GM12872 (cell line): Measurements from ENCODE around the gene SMC4.

Experiments used
- TF ChIP-seq, protein P1 (sequence below): IDR thresholded peaks from 3 replicates; pipeline ENCODE4 v1.5.1; 2011; ENCODE audit warnings: low read depth, mild to moderate bottlenecking, low read length, moderate library complexity; ENCODE audit not compliant: insufficient read depth

Gene SMC4

DNA sequence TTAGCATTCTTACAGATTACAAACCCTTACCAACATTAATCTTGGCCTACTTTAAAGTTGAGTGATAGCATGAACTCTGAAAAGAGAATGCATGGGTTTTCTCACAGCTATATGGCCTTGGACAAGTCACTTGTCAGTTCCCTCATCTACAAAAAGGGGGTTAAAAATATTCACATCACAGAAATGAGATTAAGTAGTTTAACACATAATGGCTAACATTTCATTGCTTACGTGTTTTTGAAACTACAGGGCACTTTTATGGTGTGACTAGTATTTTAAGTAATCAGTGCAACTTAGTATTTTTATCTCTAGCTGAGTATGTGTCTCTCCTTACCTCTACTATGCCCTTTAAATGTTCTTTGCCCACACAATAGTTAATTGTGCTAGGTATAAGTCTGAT is 36.3 kb downstream of the SMC4 start:
- TF ChIP-seq, protein P1, sequence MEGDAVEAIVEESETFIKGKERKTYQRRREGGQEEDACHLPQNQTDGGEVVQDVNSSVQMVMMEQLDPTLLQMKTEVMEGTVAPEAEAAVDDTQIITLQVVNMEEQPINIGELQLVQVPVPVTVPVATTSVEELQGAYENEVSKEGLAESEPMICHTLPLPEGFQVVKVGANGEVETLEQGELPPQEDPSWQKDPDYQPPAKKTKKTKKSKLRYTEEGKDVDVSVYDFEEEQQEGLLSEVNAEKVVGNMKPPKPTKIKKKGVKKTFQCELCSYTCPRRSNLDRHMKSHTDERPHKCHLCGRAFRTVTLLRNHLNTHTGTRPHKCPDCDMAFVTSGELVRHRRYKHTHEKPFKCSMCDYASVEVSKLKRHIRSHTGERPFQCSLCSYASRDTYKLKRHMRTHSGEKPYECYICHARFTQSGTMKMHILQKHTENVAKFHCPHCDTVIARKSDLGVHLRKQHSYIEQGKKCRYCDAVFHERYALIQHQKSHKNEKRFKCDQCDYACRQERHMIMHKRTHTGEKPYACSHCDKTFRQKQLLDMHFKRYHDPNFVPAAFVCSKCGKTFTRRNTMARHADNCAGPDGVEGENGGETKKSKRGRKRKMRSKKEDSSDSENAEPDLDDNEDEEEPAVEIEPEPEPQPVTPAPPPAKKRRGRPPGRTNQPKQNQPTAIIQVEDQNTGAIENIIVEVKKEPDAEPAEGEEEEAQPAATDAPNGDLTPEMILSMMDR: no peak

DNA sequence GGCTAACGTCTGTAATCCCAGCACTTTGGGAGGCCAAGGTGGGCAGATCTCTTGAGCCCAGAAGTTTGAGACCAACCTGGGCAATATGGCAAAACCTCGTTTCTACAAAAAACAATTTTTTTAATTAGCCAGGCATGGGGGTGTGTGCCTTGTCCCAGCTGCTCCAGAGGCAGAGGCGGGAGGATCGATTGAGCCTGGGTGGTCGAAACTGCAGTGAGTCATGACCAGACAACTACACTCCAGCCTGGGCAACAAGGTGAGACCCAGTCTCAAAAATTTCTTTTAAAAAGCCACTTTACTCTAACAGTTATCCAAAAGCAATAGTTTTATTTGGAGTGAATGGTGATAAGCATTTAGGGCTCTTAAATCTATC is 37.6 kb downstream of the SMC4 start:
- TF ChIP-seq, protein P1: no peak

DNA sequence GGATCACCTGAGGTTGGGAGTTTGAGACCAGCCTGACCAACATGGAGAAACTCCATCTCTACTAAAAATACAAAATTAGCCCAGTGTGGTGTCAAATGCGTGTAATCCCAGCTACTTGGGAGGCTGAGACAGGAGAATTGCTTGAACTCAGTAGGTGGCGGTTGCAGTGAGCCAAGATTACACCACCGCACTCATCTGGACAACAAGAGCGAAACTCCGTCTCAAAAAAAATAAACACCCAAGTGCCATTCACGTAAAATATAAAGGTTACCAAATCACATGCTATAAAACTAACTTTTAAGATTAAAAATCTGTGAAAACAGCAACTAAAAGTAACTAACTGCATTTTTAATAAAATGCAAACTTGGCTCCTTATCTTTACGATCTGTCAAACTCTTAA is 41.2 kb downstream of the SMC4 start:
- TF ChIP-seq, protein P1: no peak

- TF ChIP-seq, protein P1: no peak
Measured at GRCh38 chr3:160444411-160444810, 45.0 kb downstream of the SMC4 start.

DNA sequence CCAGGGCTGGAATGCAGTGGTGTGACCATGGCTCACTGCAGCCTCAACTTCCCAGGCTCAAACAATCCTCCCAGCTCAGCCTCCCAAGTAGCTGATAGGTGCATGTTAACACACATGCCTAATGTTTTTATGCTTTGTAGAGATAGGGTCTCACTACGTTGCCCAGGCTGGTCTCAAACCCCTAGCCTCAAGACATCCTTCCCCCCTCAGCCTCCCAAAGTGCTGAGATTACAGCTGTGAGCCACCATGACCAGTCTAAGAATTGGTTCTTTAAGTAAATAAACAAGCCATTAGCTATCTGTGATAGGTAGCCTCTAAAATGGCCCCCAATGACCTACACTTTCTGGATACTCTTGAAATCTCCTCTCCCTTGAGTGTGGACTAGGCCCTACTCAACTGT is 46.4 kb downstream of the SMC4 start:
- TF ChIP-seq, protein P1: no peak

GRCh38 chr3:160446522-160447056 is 47.1 kb downstream of the SMC4 start:
- TF ChIP-seq, protein P1: no peak

GRCh38 chr3:160447544-160447943 is 48.1 kb downstream of the SMC4 start:
- TF ChIP-seq, protein P1: no peak
